Spleen (tissue), 11 donors: ENCODE measurements around the gene PTPN4. TPM values are rescaled to one million over a fixed set of nuclear protein-coding genes. Genes with fewer than 3 reads are reported as not detected.

Experiments
- DNase-seq: peaks from one replicate; pipeline ENCODE4 v3.0.0-alpha.2; 2020
- H3K27ac ChIP-seq, 8 donors: fragments of 200-600 bp; sonication (generic) in 7 of 8; 1 replicate in 4 of 8; 2 replicates in 4 of 8; pipeline versions ENCODE4 v1.5.0 to v1.8.0; 2016 to 2021; ENCODE audit warnings: inconsistent platforms in 4 of 8, mild to moderate bottlenecking in 4 of 8, moderate library complexity in 1 of 8
- H3K27me3 ChIP-seq, 7 donors: fragments of 200-600 bp; sonication (generic) in 6 of 7; replicated peaks in 1 of 7; 1 replicate in 4 of 7; 2 replicates in 3 of 7; pipeline versions ENCODE4 v1.5.0 to v1.8.0; 2016 to 2021; ENCODE audit warnings: inconsistent platforms in 3 of 7, mild to moderate bottlenecking in 1 of 7
- H3K36me3 ChIP-seq, 6 donors: fragments of 200-600 bp; sonication (generic) in 5 of 6; 1 replicate in 4 of 6; 2 replicates in 2 of 6; pipeline versions ENCODE4 v1.5.0 to v1.8.0; 2016 to 2021; ENCODE audit warnings: inconsistent platforms in 2 of 6
- H3K4me1 ChIP-seq, 6 donors: fragments of 200-600 bp; sonication (generic) in 5 of 6; 1 replicate in 3 of 6; 2 replicates in 3 of 6; pipeline versions ENCODE4 v1.5.0 to v1.8.0; 2016 to 2021; ENCODE audit warnings: inconsistent platforms in 3 of 6
- H3K4me3 ChIP-seq, 8 donors: fragments of 200-600 bp; sonication (generic) in 7 of 8; 1 replicate in 4 of 8; 2 replicates in 4 of 8; pipeline versions ENCODE4 v1.5.0 to v1.8.0; 2016 to 2021; ENCODE audit warnings: inconsistent platforms in 4 of 8, mild to moderate bottlenecking in 4 of 8, moderate library complexity in 2 of 8
- H3K9me3 ChIP-seq, 8 donors: fragments of 200-600 bp; sonication (generic) in 7 of 8; 1 replicate in 4 of 8; 2 replicates in 4 of 8; pipeline versions ENCODE4 v1.5.0 to v1.8.0; 2016 to 2021; ENCODE audit warnings: inconsistent platforms in 4 of 8
- CTCF ChIP-seq, 11 experiments: fragments of 200-600 bp in 7 of 11; fragments of 450-650 bp in 4 of 11; sonication (generic) in 4 of 11; IDR thresholded peaks in 8 of 11; conservative IDR thresholded peaks in 3 of 11; 1 replicate in 7 of 11; 2 replicates in 4 of 11; pipeline versions ENCODE4 v1.4.0 to v1.8.0; 2016 to 2021; ENCODE audit warnings: antibody characterized with exemption in 11 of 11, inconsistent platforms in 4 of 11, mild to moderate bottlenecking in 1 of 11
- POLR2A ChIP-seq, 3 donors: fragments of 450-650 bp; IDR thresholded peaks; one replicate each; pipeline ENCODE4 v1.5.1; 2017; ENCODE audit warnings: antibody characterized with exemption in 3 of 3, mild to moderate bottlenecking in 1 of 3
- POLR2AphosphoS5 ChIP-seq, 3 donors: sonication (generic); formaldehyde crosslinking; IDR thresholded peaks; one replicate each; pipeline ENCODE4 v1.5.1; 2017; ENCODE audit warnings: antibody characterized with exemption in 3 of 3
- WGBS, 5 donors: extraction: QIAGEN DNeasy Blood & Tissue Kit in 3 of 5; methylation state at CpG; one replicate each; pipeline versions ENCODE4 v1.1.5 to v1.1.7; 2013 to 2018; 5-methylcytosine and 5-hydroxymethylcytosine counted together
- intact Hi-C: fragments of 100-400 bp; cut with DNase I; formaldehyde crosslinking; loops from one replicate; pipeline ENCODE4 v1.15.0; 2023; ENCODE audit warnings: low total_unique reads
- polyA plus RNA-seq, 3 donors: library from polyadenylated mRNA; stranded (reverse); fragments of 200-250 nt; gene quantifications; one replicate each; pipeline ENCODE4 v1.2.1, GENCODE V29; 2013
- total RNA-seq, 7 donors: library from RNA; depleted of rRNA in 3 of 7; stranded (reverse); fragments of >200 nt in 3 of 7; fragmentation: NEBNext Ultra II Directional in 4 of 7; extraction: Animal tissue kit (Norgen Biotek cat#: 25700) in 4 of 7; gene quantifications; one replicate each; pipeline versions ENCODE4 v1.1.0 to v1.2.1, GENCODE V29; 2016 to 2021
- donor health status: healthy with polysubstance abuse.
- donor health status: DM: no; HTN: no; CAD: no; lungs with moderate emphysema.
- donor health status: DM: no; HTN: no; CAD: no.
- donor health status: Bipolar disorder and iron deficiency.
- donor health status: healthy.
- donor health status: DM: no; HTN: no; CAD: no.
- donor health status: DM: yes; HTN: yes; CAD: no.

Gene PTPN4
- total and polyA plus RNA-seq, 10 donors: 2.4 to 50.9 (median 37.1) TPM

- H3K27ac ChIP-seq: no peak overlapping the region
- H3K4me3 ChIP-seq: no peak overlapping the region
- WGBS, 5 donors: 76 to 95% (median 84%) methylated on average over 1 of the region's 1 CpG
- TF ChIP-seq CTCF (IDR thresholded peaks at IDR 0.05 in 8 of 11, conservative IDR thresholded peaks at IDR 0.05 in 3 of 11): no peak
- TF ChIP-seq POLR2AphosphoS5 (IDR thresholded peaks at IDR 0.05): no peak
- no peak for TF ChIP-seq POLR2A (IDR thresholded peaks at IDR 0.05)
- no peaks in the 10 kb centered on the region for H3K27me3 ChIP-seq
- intact Hi-C loops: no loop called here
- H3K36me3 ChIP-seq: no peaks in the 10 kb centered on the region
- DNase-seq: no peak
- no peaks in the 10 kb centered on the region for H3K9me3 ChIP-seq
- peaks cover 1 to 28% (median 11%) of the 10 kb centered on the region in 6 donors for H3K4me1 ChIP-seq
Observed at GRCh38 chr2:119755906-119756305, 3.8 kb upstream of the PTPN4 start.

- 70 to 82% (median 79%) methylated on average over 5 of the region's 5 CpGs for WGBS, 5 donors
- Histone ChIP-seq H3K27ac (no peak overlapping the region), H3K36me3 (no peaks in the 10 kb centered on the region), H3K27me3 (no peaks in the 10 kb centered on the region), H3K4me1 (peaks cover 3 to 37% (median 20%) of the 10 kb centered on the region in 6 donors), H3K9me3 (no peaks in the 10 kb centered on the region), H3K4me3 (no peak overlapping the region)
- DNase-seq: no peak
- no peak for TF ChIP-seq POLR2AphosphoS5 (IDR thresholded peaks at IDR 0.05)
- no peak for TF ChIP-seq CTCF (IDR thresholded peaks at IDR 0.05 in 8 of 11, conservative IDR thresholded peaks at IDR 0.05 in 3 of 11)
- no peak for TF ChIP-seq POLR2A (IDR thresholded peaks at IDR 0.05)
- intact Hi-C loops: no loop called here
Observed at GRCh38 chr2:119756837-119757236, 2.9 kb upstream of the PTPN4 start.

- DNase-seq: no peak
- 37 to 44% (median 40%) methylated on average over 13 of the region's 13 CpGs for WGBS, 5 donors
- Histone ChIP-seq H3K27ac (peak overlapping the region; percentile 85 to 98 (median 94)), H3K36me3 (no peaks in the 10 kb centered on the region), H3K27me3 (no peaks in the 10 kb centered on the region), H3K4me1 (peaks cover 6 to 52% (median 33%) of the 10 kb centered on the region in 6 donors), H3K4me3 (peak overlapping the region; percentile 77 to 91 (median 80)), H3K9me3 (no peaks in the 10 kb centered on the region)
- TF ChIP-seq POLR2A (IDR thresholded peaks at IDR 0.05) (no peak), CTCF (IDR thresholded peaks at IDR 0.05 in 8 of 11, conservative IDR thresholded peaks at IDR 0.05 in 3 of 11) (no peak), POLR2AphosphoS5 (IDR thresholded peaks at IDR 0.05) (no peak)
- intact Hi-C loops: no loop called here
Observed at GRCh38 chr2:119758881-119759450, 756 bp upstream of the PTPN4 start.

GRCh38 chr2:119760237-119760955, 674 bp downstream of the PTPN4 start:
- Histone ChIP-seq H3K27ac (peak overlapping the region; percentile 85 to 98 (median 94)), H3K9me3 (no peaks in the 10 kb centered on the region), H3K4me3 (peak overlapping the region; percentile 77 to 91 (median 80)), H3K4me1 (peaks cover 6 to 60% (median 34%) of the 10 kb centered on the region in 6 donors), H3K36me3 (no peaks in the 10 kb centered on the region), H3K27me3 (no peaks in the 10 kb centered on the region)
- no peak for DNase-seq
- WGBS, 5 donors: 1 to 2% (median 1%) methylated on average over 27 to 37 of the region's 37 CpGs
- TF ChIP-seq POLR2AphosphoS5 (IDR thresholded peaks at IDR 0.05) (no peak), POLR2A (IDR thresholded peaks at IDR 0.05) (no peak), CTCF (IDR thresholded peaks at IDR 0.05 in 8 of 11, conservative IDR thresholded peaks at IDR 0.05 in 3 of 11) (no peak)
- intact Hi-C loops: no loop called here
